ENCODE results near the gene DPM2. TPM values are rescaled to one million over a fixed set of nuclear protein-coding genes. Genes with fewer than 3 reads are reported as not detected.

Gene DPM2
- total RNA-seq, 4 donors from 2014 or later, result 12.5 to 18.5 (median 15.7) TPM

DNA sequence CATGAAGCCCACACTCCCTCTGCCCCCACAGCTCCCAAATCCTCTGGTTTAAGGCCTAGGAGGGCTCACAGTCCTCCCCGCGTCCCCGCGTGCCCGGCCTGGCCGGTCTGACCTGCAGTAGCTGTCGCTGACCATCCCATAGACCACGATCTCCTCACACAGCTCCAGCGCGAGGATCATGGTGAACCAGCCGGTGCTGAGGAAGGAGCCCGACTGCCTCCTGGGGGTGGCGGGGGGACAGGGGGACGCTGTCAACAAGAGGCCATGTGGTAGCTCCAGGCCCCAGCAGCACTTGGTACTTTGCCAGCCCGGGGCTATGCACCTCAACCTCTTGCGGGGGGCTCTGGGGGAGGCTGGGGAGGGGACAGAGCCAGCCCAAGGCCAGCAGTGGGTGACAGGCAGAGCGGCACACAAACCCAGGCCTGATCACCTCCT lies 27.8 kb downstream of the DPM2 start:
- Histone ChIP-seq H3K4me3 (no peak overlapping the region), H3K9me3 (no peaks in the 10 kb centered on the region), H3K27me3 (no peaks in the 10 kb centered on the region), H3K27ac (no peak overlapping the region), H3K36me3 (peaks cover 11 to 64% (median 19%) of the 10 kb centered on the region in 3 donors), H3K4me1 (peaks cover 24 to 53% (median 26%) of the 10 kb centered on the region in 3 donors)
- no peak for TF ChIP-seq POLR2A (IDR thresholded peaks at IDR 0.05)
- TF ChIP-seq, protein P1, sequence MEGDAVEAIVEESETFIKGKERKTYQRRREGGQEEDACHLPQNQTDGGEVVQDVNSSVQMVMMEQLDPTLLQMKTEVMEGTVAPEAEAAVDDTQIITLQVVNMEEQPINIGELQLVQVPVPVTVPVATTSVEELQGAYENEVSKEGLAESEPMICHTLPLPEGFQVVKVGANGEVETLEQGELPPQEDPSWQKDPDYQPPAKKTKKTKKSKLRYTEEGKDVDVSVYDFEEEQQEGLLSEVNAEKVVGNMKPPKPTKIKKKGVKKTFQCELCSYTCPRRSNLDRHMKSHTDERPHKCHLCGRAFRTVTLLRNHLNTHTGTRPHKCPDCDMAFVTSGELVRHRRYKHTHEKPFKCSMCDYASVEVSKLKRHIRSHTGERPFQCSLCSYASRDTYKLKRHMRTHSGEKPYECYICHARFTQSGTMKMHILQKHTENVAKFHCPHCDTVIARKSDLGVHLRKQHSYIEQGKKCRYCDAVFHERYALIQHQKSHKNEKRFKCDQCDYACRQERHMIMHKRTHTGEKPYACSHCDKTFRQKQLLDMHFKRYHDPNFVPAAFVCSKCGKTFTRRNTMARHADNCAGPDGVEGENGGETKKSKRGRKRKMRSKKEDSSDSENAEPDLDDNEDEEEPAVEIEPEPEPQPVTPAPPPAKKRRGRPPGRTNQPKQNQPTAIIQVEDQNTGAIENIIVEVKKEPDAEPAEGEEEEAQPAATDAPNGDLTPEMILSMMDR (IDR thresholded peaks at IDR 0.05), result no peak
- intact Hi-C loops (cut with DNase I), result no loop called here
- WGBS, 2 donors, result no CpG with 5 or more reads among the region's 17 CpGs
- DNase-seq, result no peak

DNA sequence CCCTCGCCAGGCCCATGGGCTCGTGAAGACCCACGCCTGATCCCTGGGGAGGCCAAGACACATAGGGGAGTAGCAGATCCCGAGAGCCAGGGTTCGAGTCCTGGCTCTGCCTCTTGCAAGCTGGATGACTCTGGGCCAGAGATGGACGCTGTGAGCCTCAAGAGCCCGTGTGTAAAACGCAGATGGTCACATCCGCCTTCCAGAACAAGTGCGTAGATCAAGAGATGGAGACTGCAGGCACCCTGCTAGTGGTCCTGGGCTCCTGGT lies 29.1 kb downstream of the DPM2 start:
- Histone ChIP-seq H3K36me3 (peaks cover 11 to 55% (median 19%) of the 10 kb centered on the region in 3 donors), H3K9me3 (no peaks in the 10 kb centered on the region), H3K27me3 (no peaks in the 10 kb centered on the region), H3K4me3 (no peak overlapping the region), H3K4me1 (peaks cover 35 to 61% (median 39%) of the 10 kb centered on the region in 3 donors), H3K27ac (no peak overlapping the region)
- intact Hi-C loops (cut with DNase I), result no loop called here
- TF ChIP-seq, protein P1 (IDR thresholded peaks at IDR 0.05), result no peak
- TF ChIP-seq POLR2A (IDR thresholded peaks at IDR 0.05), result no peak
- 88 to 89% methylated on average over 2 to 3 of the region's 10 CpGs for WGBS, 2 donors
- no peak for DNase-seq

DNA sequence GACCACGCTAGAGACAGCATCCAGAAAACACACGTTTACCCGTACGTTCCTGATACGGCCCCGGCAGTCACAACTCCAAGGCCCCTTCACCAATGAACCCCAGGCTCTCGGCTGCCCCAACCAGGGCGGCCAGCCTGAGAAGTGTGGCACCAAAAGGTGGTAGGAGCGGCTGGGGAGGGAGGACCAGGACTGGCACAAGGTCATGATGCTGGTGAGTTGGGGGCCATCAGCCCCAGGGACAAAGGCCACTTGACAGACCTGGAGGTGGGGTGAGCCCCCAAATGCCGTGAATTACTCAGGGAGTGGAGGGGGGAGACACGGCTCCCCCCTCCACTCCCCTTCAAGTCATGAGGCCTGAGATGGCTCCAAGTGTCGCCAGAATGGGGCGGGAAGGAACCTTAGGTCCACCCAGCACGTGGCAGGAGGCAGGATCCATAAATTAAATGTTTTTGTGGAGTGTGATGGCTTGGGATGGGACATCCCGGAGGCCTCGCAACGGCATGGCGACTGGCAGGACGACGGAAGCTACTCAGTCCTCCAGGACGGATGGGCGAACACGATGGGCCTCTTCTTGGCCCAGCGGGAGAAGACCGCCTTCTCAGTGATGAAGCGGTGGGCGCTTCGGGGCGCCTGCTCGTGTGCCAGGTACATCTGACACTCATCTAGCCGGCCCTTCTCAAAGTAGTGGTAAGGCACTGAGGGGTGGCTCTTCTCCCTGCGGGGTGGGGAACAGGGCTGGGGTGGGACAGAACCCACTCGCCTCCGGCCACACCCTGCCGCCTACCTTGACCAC lies 29.6 kb downstream of the DPM2 start:
- H3K4me1 ChIP-seq, result peaks cover 38 to 66% (median 44%) of the 10 kb centered on the region in 3 donors
- no peak for DNase-seq
- TF ChIP-seq POLR2A (IDR thresholded peaks at IDR 0.05), result no peak
- TF ChIP-seq, protein P1 (IDR thresholded peaks at IDR 0.05), result no peak
- H3K27me3 ChIP-seq, result no peaks in the 10 kb centered on the region
- 87% methylated on average over 22 to 31 of the region's 35 CpGs for WGBS, 2 donors
- peaks cover 11 to 52% (median 19%) of the 10 kb centered on the region in 3 donors for H3K36me3 ChIP-seq
- H3K4me3 ChIP-seq, result no peak overlapping the region
- peak overlapping the region in 1 of 4 donors; percentile 87 for H3K27ac ChIP-seq
- intact Hi-C loops (cut with DNase I), result no loop called here
- H3K9me3 ChIP-seq, result no peaks in the 10 kb centered on the region

DNA sequence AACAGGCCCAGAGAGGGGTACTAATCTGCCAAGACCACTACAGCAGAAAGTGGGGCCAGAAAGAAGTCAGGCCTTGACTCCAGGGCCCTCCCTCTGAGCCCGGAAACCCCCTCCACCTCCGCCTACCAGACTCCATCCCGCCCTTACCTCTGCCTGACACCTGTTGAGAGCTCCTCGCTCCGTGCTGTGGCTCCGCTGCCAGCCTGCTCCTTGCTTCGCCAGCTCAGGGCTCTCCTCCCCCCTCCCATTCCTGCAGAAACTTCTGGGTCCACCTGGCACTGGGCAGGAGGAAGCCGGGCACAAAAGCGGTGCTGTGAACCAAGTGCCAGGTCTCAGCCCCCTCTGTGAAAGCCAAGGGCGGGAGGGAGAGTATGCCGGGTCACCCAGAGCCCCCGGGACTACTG lies 31.9 kb downstream of the DPM2 start:
- WGBS, 2 donors, result 35 to 44% methylated on average over 9 to 11 of the region's 12 CpGs

More for the DNA sequence above, 31.9 kb downstream of the DPM2 start:
- no peak for TF ChIP-seq POLR2A (IDR thresholded peaks at IDR 0.05)
- TF ChIP-seq, protein P1 (IDR thresholded peaks at IDR 0.05), result no peak
- Histone ChIP-seq H3K4me1 (peaks cover 38 to 83% (median 51%) of the 10 kb centered on the region in 3 donors), H3K4me3 (peak overlapping the region in 2 of 4 donors; percentile 34 to 47), H3K27ac (peak overlapping the region; percentile 77 to 91 (median 86)), H3K27me3 (no peaks in the 10 kb centered on the region), H3K9me3 (no peaks in the 10 kb centered on the region), H3K36me3 (peaks cover 6 to 29% (median 8%) of the 10 kb centered on the region in 3 donors)
- intact Hi-C loops (cut with DNase I), result no loop called here
- no peak for DNase-seq
